RWPE2 (cell line): ENCODE results near the gene WNT5B.
"Not testable (repeated sequence)": the region's sequence is repeated elsewhere in the genome, so short reads cannot be mapped to it uniquely, and the experiment has no call there.

Experiments used
- ATAC-seq: fragments of 200-7000 bp; cut with Tn5 transposase; 3 replicates; pipeline ENCODE4 v1.9.1; 2021; ENCODE audit warnings: low read depth
- DNase-seq: peaks from one replicate; pipeline ENCODE4 v3.0.0-alpha.2; 2020; ENCODE audit warnings: low spot score
- H3K27ac ChIP-seq: fragments of 450-650 bp; 2 replicates; pipeline ENCODE4 v1.5.1; 2017; ENCODE audit warnings: mild to moderate bottlenecking; ENCODE audit not compliant: poor library complexity, severe bottlenecking
- H3K27me3 ChIP-seq: fragments of 250-450 bp; sonication (Bioruptor Pico); 2 replicates; pipeline ENCODE4 v1.5.1; 2021; ENCODE audit warnings: mild to moderate bottlenecking, moderate library complexity; ENCODE audit not compliant: insufficient read depth, poor library complexity, severe bottlenecking
- H3K36me3 ChIP-seq: fragments of 250-450 bp; sonication (Bioruptor Pico); 2 replicates; pipeline ENCODE4 v1.5.1; 2020; ENCODE audit warnings: low read depth, mild to moderate bottlenecking, moderate library complexity
- H3K4me1 ChIP-seq: fragments of 250-450 bp; sonication (Bioruptor Pico); 2 replicates; pipeline ENCODE4 v1.5.1; 2021; ENCODE audit warnings: mild to moderate bottlenecking, moderate library complexity; ENCODE audit not compliant: insufficient read depth, poor library complexity, severe bottlenecking
- H3K4me3 ChIP-seq: fragments of 250-450 bp; sonication (Bioruptor Pico); 2 replicates; pipeline ENCODE4 v1.5.1; 2021; ENCODE audit warnings: mild to moderate bottlenecking, moderate library complexity; ENCODE audit not compliant: severe bottlenecking
- H3K9me3 ChIP-seq: fragments of 250-450 bp; sonication (Bioruptor Pico); 2 replicates; pipeline ENCODE4 v1.5.1; 2021; ENCODE audit warnings: mild to moderate bottlenecking, moderate library complexity; ENCODE audit not compliant: severe bottlenecking
- TF ChIP-seq, protein P1 (sequence below): fragments of 450-650 bp; IDR thresholded peaks from one replicate; pipeline ENCODE4 v1.5.1; 2017; ENCODE audit warnings: mild to moderate bottlenecking, moderate library complexity; ENCODE audit not compliant: poor library complexity, severe bottlenecking

WNT5B gene

DNA sequence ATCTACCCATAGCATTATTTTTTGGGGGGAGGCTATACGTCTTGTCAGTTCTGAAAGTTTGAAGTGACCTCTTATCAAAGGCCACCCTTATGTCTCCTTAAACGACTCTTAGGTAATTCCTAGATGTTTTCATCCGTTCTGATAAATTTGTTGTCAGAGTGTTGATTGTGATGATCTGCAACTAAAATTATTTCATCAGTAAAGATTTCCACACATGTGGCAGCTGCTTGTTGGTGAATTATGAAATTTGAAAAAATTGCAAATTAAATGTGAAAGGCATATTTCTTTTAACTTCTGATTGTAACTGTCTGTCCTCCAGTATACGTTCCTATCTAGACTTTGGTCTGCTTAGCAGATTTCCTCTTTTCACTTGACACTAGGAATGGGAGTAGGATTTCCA, 63.2 kb downstream of the WNT5B start:
- no peak overlapping the region for H3K27ac ChIP-seq
- TF ChIP-seq, protein P1, sequence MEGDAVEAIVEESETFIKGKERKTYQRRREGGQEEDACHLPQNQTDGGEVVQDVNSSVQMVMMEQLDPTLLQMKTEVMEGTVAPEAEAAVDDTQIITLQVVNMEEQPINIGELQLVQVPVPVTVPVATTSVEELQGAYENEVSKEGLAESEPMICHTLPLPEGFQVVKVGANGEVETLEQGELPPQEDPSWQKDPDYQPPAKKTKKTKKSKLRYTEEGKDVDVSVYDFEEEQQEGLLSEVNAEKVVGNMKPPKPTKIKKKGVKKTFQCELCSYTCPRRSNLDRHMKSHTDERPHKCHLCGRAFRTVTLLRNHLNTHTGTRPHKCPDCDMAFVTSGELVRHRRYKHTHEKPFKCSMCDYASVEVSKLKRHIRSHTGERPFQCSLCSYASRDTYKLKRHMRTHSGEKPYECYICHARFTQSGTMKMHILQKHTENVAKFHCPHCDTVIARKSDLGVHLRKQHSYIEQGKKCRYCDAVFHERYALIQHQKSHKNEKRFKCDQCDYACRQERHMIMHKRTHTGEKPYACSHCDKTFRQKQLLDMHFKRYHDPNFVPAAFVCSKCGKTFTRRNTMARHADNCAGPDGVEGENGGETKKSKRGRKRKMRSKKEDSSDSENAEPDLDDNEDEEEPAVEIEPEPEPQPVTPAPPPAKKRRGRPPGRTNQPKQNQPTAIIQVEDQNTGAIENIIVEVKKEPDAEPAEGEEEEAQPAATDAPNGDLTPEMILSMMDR, result no peak

DNA sequence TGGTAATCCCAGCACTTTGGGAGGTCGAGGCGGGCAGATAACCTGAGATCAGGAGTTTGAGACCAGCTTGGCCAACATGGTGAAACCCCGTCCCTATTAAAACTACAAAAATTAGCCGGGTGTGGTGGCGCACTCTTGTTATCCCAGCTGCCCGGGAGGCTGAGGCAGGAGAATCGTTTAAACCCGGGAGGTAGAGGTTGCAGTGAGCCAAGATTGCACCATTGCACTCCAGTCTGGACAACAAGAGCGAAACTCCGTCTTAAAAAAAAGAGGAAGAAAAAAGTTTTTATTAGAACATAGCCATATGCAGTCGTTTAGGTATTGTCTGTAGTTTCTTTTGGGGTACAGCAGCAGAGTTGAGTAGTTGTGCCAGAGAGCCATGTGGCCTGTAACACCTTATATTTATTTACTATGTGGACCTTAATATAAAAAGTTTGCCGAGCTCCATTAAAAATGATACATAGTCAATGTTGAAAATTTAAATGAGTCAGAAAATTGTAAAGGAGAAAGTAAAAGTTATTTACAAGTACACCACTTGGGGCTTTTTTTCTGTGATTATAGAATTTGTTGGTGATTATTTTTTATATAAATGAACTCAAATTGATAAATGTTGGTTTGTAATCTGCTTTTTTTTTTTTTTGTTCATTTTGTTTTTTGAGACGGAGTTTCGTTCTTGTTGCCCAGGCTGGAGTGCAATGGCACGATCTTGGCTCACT, 64.0 kb downstream of the WNT5B start:
- H3K36me3 ChIP-seq, result peaks cover 24% of the 10 kb centered on the region
- DNase-seq (no peak), ATAC-seq (no peak)
- no peak overlapping the region for H3K4me3 ChIP-seq
- H3K4me1 ChIP-seq, result peaks cover 18% of the 10 kb centered on the region
- H3K27ac ChIP-seq, result no peak overlapping the region
- no peaks in the 10 kb centered on the region for H3K27me3 ChIP-seq
- H3K9me3 ChIP-seq, result no peaks in the 10 kb centered on the region
- TF ChIP-seq, protein P1, result no peak

More for the DNA sequence above, 63.2 kb downstream of the WNT5B start:
- Histone ChIP-seq H3K4me1 (peaks cover 18% of the 10 kb centered on the region), H3K27me3 (no peaks in the 10 kb centered on the region), H3K4me3 (peak overlapping the region; percentile 86), H3K36me3 (peaks cover 24% of the 10 kb centered on the region), H3K9me3 (no peaks in the 10 kb centered on the region)
- no peak for DNase-seq
- no peak for ATAC-seq

DNA sequence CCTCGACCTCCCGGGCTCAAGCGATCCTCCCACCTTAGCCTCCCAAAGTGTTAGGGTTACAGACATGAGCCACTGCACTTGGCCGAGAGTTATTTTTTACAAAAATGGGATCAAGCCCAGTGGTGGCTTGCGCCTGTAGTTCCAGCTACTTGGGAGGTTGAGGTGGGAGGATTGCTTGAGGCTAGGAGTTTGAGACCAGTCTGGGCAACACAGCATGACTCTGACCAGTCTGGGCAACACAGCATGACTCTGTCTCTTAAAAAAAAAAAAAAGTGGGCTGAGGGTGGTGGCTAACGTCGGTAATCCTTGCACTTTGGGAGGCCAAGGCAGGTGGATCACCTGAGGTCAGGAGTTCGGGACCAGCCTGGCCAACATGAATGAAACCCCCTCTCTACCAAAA, 66.1 kb downstream of the WNT5B start:
- H3K9me3 ChIP-seq, ATAC-seq, H3K4me3 ChIP-seq, H3K27ac ChIP-seq, H3K27me3 ChIP-seq, DNase-seq: not testable (repeated sequence)
- Histone ChIP-seq H3K36me3 (peaks cover 43% of the 10 kb centered on the region), H3K4me1 (peaks cover 14% of the 10 kb centered on the region)

DNA sequence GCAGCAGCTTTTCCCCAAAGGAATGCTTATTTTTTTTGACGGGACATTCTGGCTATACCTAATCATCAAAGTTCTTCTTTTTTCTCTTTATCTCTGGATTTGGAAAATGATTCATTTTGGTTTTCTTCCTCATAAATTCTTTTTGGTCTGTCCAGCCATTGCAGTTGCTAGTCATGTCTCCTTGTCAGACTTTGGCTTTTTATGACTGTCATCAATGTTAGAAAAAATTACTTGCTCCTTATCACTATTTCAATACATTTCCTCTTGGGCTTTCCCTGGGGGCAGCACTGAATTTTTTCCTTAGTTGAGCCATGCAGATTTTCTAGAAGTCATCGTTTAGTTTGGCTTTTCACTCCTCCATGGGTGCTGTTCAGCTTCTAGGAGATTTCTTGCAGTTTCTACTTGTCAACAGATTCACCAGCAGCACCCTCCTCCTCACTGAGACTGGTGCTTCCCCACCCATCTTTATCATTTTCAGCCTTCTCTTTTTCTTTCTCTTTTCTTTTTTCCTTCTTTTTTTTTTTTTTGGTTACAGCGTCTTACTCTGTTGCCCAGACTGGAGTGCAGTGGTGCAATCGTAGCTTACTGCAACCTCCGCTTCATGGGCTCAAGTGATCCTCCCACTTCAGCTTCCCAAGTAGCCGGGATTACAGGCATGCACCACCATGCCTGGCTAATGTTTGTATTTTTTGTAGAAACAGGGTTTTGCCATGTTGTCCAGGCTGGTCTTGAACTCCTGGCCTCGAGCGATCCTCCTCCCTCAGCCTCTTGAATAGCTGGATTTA, 67.0 kb downstream of the WNT5B start:
- ATAC-seq (no peak), DNase-seq (no peak)
- Histone ChIP-seq H3K27ac (no peak overlapping the region), H3K9me3 (no peaks in the 10 kb centered on the region), H3K27me3 (no peaks in the 10 kb centered on the region), H3K4me3 (no peak overlapping the region), H3K4me1 (peaks cover 11% of the 10 kb centered on the region), H3K36me3 (peaks cover 48% of the 10 kb centered on the region)
- TF ChIP-seq, protein P1, result no peak

DNA sequence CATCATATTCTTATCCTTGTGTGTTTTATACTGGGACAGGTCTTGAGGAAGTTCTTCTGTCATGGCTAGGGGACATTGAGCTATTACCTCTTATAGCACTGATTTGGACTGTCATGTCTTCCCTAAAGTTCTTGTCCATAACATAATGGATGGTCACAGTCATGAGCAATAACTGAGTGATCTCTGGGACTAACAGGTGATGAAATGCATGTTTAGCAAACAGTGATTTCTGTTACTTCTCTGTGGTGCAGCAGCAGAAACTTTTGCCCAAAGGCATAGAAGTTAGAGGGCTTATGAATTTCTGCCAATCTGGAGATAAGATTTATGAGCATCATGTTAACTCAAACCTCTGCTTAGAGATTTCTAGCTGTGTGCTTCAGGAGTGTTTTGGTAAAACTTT, 67.8 kb downstream of the WNT5B start:
- TF ChIP-seq, protein P1, result no peak
- Histone ChIP-seq H3K4me1 (peaks cover 11% of the 10 kb centered on the region), H3K27me3 (no peaks in the 10 kb centered on the region), H3K36me3 (peaks cover 48% of the 10 kb centered on the region), H3K9me3 (no peaks in the 10 kb centered on the region), H3K4me3 (no peak overlapping the region), H3K27ac (no peak overlapping the region)
- ATAC-seq (peak; percentile 14; the same call in 2 of the 3 replicates), DNase-seq (no peak)
